ENCODE data around the gene ZBTB7C.

- TF ChIP-seq CTCF (IDR thresholded peaks at IDR 0.05) (no peak), POLR2A (IDR thresholded peaks at IDR 0.05) (no peak)
Observed at GRCh38 chr18:48293954-48294898, 115.0 kb downstream of the ZBTB7C start.

Data from esophagus squamous epithelium (tissue), 4 donors.